Activated CD4-positive, alpha-beta memory T cell treated with anti-CD3 and anti-CD28 coated beads, Interleukin-2, amount 10 ng/mL, durations not matched to agents 7 days and 5 days (primary cell): ENCODE measurements around the gene ERMN. TPM values are rescaled to one million over a fixed set of nuclear protein-coding genes. Genes with fewer than 3 reads are reported as not detected.
"Not testable (repeated sequence)": the region's sequence is repeated elsewhere in the genome, so short reads cannot be mapped to it uniquely, and the experiment has no call there.

Experiments used
- CTCF ChIA-PET: fragments of 350-600 bp; sonication (Branson Sonifier 250); formaldehyde crosslinking; loops from one replicate; lab custom pipeline; 2021; ENCODE audit warnings: antibody characterized with exemption, inconsistent platforms; lab: Charles Lee
- POLR2A ChIA-PET: fragments of 350-600 bp; sonication (Branson Sonifier 250); formaldehyde crosslinking; loops from one replicate; lab custom pipeline; 2021; ENCODE audit warnings: antibody characterized with exemption; lab: Charles Lee
- DNase-seq: peaks from one replicate; pipeline ENCODE4 v3.0.0-alpha.2; 2020
- H3K27ac Mint-ChIP-seq: one replicate; pipeline ENCODE4 v1.8.0; 2021; ENCODE audit warnings: mild to moderate bottlenecking, mixed read lengths
- H3K27me3 Mint-ChIP-seq: one replicate; pipeline ENCODE4 v1.8.0; 2021; ENCODE audit warnings: mixed read lengths
- H3K36me3 Mint-ChIP-seq: one replicate; pipeline ENCODE4 v1.8.0; 2021; ENCODE audit warnings: low read depth, mixed read lengths
- H3K4me1 Mint-ChIP-seq: one replicate; pipeline ENCODE4 v1.8.0; 2021; ENCODE audit warnings: mixed read lengths
- H3K4me3 Mint-ChIP-seq: one replicate; pipeline ENCODE4 v1.8.0; 2021; ENCODE audit warnings: mild to moderate bottlenecking, mixed read lengths
- H3K9me3 Mint-ChIP-seq: one replicate; pipeline ENCODE4 v1.8.0; 2021; ENCODE audit warnings: mixed read lengths
- total RNA-seq, 2 experiments: library from RNA; stranded (reverse); gene quantifications; one replicate each; pipeline ENCODE4 v1.2.3, GENCODE V29; 2021

Gene ERMN
- total RNA-seq, 2 experiments from 2014 or later = 3.1 to 3.5 TPM

GRCh38 chr2:157281316-157281715 is 44.3 kb downstream of the ERMN start:
- CTCF ChIA-PET = interaction anchor here (1.2 kb wide), 1 partner anchor 19 kb away, joined by 3 read pairs; no protein-coding TSS in a partner anchor

GRCh38 chr2:157279311-157279710 is 46.3 kb downstream of the ERMN start:
- H3K4me3 Mint-ChIP-seq, POLR2A ChIA-PET, DNase-seq, H3K9me3 Mint-ChIP-seq, H3K36me3 Mint-ChIP-seq, H3K27ac Mint-ChIP-seq, H3K4me1 Mint-ChIP-seq, CTCF ChIA-PET: not testable (repeated sequence)
- peaks cover 19% of the 10 kb centered on the region for H3K27me3 Mint-ChIP-seq

More at GRCh38 chr2:157281316-157281715, 44.3 kb downstream of the ERMN start:
- DNase-seq = no peak
- no peaks in the 10 kb centered on the region for H3K4me1 Mint-ChIP-seq
- no peak overlapping the region for H3K4me3 Mint-ChIP-seq
- POLR2A ChIA-PET = no interaction called here
- peaks cover 19% of the 10 kb centered on the region for H3K27me3 Mint-ChIP-seq
- no peak overlapping the region for H3K27ac Mint-ChIP-seq
- H3K9me3 Mint-ChIP-seq = peaks cover 7% of the 10 kb centered on the region
- no peaks in the 10 kb centered on the region for H3K36me3 Mint-ChIP-seq

- H3K27me3 Mint-ChIP-seq = no peaks in the 10 kb centered on the region
- H3K36me3 Mint-ChIP-seq = peaks cover 4% of the 10 kb centered on the region
- ChIA-PET POLR2A (no interaction called here), CTCF (interaction anchor here (0.8 to 1.7 kb wide), 2 partner anchors 10 to 31 kb away, joined by 3 to 7 read pairs; no protein-coding TSS in a partner anchor)
- peaks cover 39% of the 10 kb centered on the region for H3K4me1 Mint-ChIP-seq
- no peak overlapping the region for H3K4me3 Mint-ChIP-seq
- no peak for DNase-seq
- H3K27ac Mint-ChIP-seq = peak overlapping the region; percentile 5
- no peaks in the 10 kb centered on the region for H3K9me3 Mint-ChIP-seq
Measured at GRCh38 chr2:157271590-157272203, 53.9 kb downstream of the ERMN start.

GRCh38 chr2:157269922-157270321 is 55.7 kb downstream of the ERMN start:
- DNase-seq = no peak

GRCh38 chr2:157269060-157269459 is 56.6 kb downstream of the ERMN start:
- Mint-ChIP-seq H3K36me3 (no peaks in the 10 kb centered on the region), H3K4me1 (peaks cover 39% of the 10 kb centered on the region), H3K27ac (no peak overlapping the region), H3K9me3 (no peaks in the 10 kb centered on the region), H3K4me3 (no peak overlapping the region), H3K27me3 (no peaks in the 10 kb centered on the region)
- POLR2A ChIA-PET = no interaction called here
- DNase-seq = no peak
- CTCF ChIA-PET = no interaction called here

More at GRCh38 chr2:157269922-157270321, 55.7 kb downstream of the ERMN start:
- Mint-ChIP-seq H3K27me3 (no peaks in the 10 kb centered on the region), H3K4me1 (peaks cover 39% of the 10 kb centered on the region), H3K4me3 (no peak overlapping the region), H3K9me3 (no peaks in the 10 kb centered on the region), H3K36me3 (peaks cover 4% of the 10 kb centered on the region), H3K27ac (no peak overlapping the region)
- CTCF ChIA-PET = interaction anchor here (1.0 kb wide), 1 partner anchor 32 kb away, joined by 4 read pairs; no protein-coding TSS in a partner anchor
- POLR2A ChIA-PET = no interaction called here

Other genes starting within 250 kb of the ERMN start
- not detected for gene GALNT5, start 68.1 kb downstream of the ERMN start, total RNA-seq
- gene CYTIP, start 118.3 kb upstream of the ERMN start, total RNA-seq = 100 to 1,000 TPM; 389 to 406 TPM